OCI-LY7 (cell line): ENCODE results near the gene HID1. TPM values are rescaled to one million over a fixed set of nuclear protein-coding genes. Genes with fewer than 3 reads are reported as not detected.

ENCODE experiments used
- BruUV-seq: library from RNA; stranded (reverse); fragments of 400-500 nt; replicated peaks from 2 replicates; lab custom pipeline; 2021; lab: Mats Ljungman, UMichigan
- CTCF ChIA-PET: fragments of 300-600 bp; sonication (Branson Sonifier 250); formaldehyde crosslinking; loops from one replicate; lab custom pipeline; 2022; ENCODE audit warnings: antibody characterized with exemption; ENCODE audit not compliant: unreplicated experiment; lab: Charles Lee
- POLR2A ChIA-PET: fragments of 300-600 bp; sonication (Branson Sonifier 250); formaldehyde crosslinking; loops from one replicate; lab custom pipeline; 2022; ENCODE audit warnings: antibody characterized with exemption; lab: Charles Lee
- DNase-seq: peaks from one replicate; pipeline ENCODE4 v3.0.0-alpha.2; 2015; ENCODE audit warnings: low spot score
- H2AFZ ChIP-seq: fragments of 200-600 bp; sonication (generic), shearing (Covaris generic); 2 replicates; pipeline ENCODE4 v1.6.1; 2014; ENCODE audit warnings: mild to moderate bottlenecking, antibody characterized with exemption, low read length, moderate library complexity
- H3K27ac ChIP-seq: fragments of 200-600 bp; sonication (generic); 2 replicates; pipeline ENCODE4 v1.5.1; 2014; ENCODE audit warnings: mixed run types, low read depth, mild to moderate bottlenecking, moderate library complexity, low read length, inconsistent platforms; ENCODE audit not compliant: poor library complexity, severe bottlenecking
- H3K36me3 ChIP-seq: fragments of 200-600 bp; sonication (generic); 2 replicates; pipeline ENCODE4 v1.6.1; 2014; ENCODE audit warnings: mild to moderate bottlenecking, antibody characterized with exemption, low read length, moderate library complexity, mixed read lengths; ENCODE audit not compliant: insufficient read depth
- H3K4me1 ChIP-seq: fragments of 200-600 bp; sonication (generic); 2 replicates; pipeline ENCODE4 v1.5.1; 2014; ENCODE audit warnings: mild to moderate bottlenecking, low read length; ENCODE audit not compliant: insufficient read depth, poor library complexity, severe bottlenecking
- H3K4me2 ChIP-seq: fragments of 200-600 bp; sonication (generic); 2 replicates; pipeline ENCODE4 v1.6.1; 2014; ENCODE audit warnings: mild to moderate bottlenecking, low read length
- H3K4me3 ChIP-seq: fragments of 200-600 bp; sonication (generic); 2 replicates; pipeline ENCODE4 v1.5.1; 2014; ENCODE audit warnings: mild to moderate bottlenecking, low read depth, low read length; ENCODE audit not compliant: poor library complexity, severe bottlenecking
- H3K79me2 ChIP-seq: fragments of 200-600 bp; sonication (generic); 2 replicates; pipeline ENCODE4 v1.6.1; 2016; ENCODE audit warnings: low read depth, mild to moderate bottlenecking, low read length, moderate library complexity, mixed read lengths; ENCODE audit not compliant: insufficient read depth
- H3K9me2 ChIP-seq: fragments of 200-600 bp; sonication (generic); 2 replicates; pipeline ENCODE4 v1.6.1; 2016; ENCODE audit warnings: mild to moderate bottlenecking, low read length, mixed read lengths; ENCODE audit not compliant: insufficient read depth
- H3K9me3 ChIP-seq: fragments of 200-600 bp; sonication (generic); 2 replicates; pipeline ENCODE4 v1.6.1; 2014; ENCODE audit warnings: mild to moderate bottlenecking, mixed run types, low read length, mixed read lengths
- H4K20me1 ChIP-seq: fragments of 200-600 bp; sonication (generic); 2 replicates; pipeline ENCODE4 v1.6.1; 2014; ENCODE audit warnings: mild to moderate bottlenecking, antibody characterized with exemption, low read length, moderate library complexity, mixed read lengths; ENCODE audit not compliant: insufficient read depth
- CTCF ChIP-seq: fragments of 200-600 bp; sonication (generic); conservative IDR thresholded peaks from 2 replicates; pipeline ENCODE4 v1.5.1; 2014; ENCODE audit warnings: mild to moderate bottlenecking, antibody characterized with exemption, low read length, moderate library complexity, mixed read lengths
- EZH2phosphoT487 ChIP-seq: fragments of 200-600 bp; sonication (generic); IDR thresholded peaks from 2 replicates; pipeline ENCODE4 v1.6.1; 2018; ENCODE audit warnings: low read depth, borderline replicate concordance, mild to moderate bottlenecking, mixed run types, antibody characterized with exemption, low read length, moderate library complexity, mixed read lengths
- intact Hi-C: fragments of 100-400 bp; cut with micrococcal nuclease; formaldehyde crosslinking; loops from one replicate; pipeline ENCODE4 v1.10.0; 2022; ENCODE audit not compliant: unreplicated experiment
- total RNA-seq, 2 experiments: library from RNA; depleted of rRNA in 1 of 2; stranded (reverse); fragments of >200 nt in 1 of 2; shearing (Covaris generic) in 1 of 2; gene quantifications; 2 replicates each; pipeline ENCODE4 v1.2.3, GENCODE V29; 2014 to 2022

The HID1 gene
- total RNA-seq, 2 experiments from 2014 or later, result 0.35 to 8.5 TPM

- ChIA-PET CTCF (interaction anchor here (0.5 kb wide), 1 partner anchor 168 kb away, joined by 5 read pairs; no protein-coding TSS in a partner anchor), POLR2A (interaction anchor here (0.5 to 1.0 kb wide), 3 partner anchors 9 to 198 kb away, joined by 3 to 6 read pairs (median 3); no protein-coding TSS in a partner anchor)
- BruUV-seq, result no TSS peak
Measured at GRCh38 chr17:75005291-75005690, 32.7 kb upstream of the HID1 start.

DNA sequence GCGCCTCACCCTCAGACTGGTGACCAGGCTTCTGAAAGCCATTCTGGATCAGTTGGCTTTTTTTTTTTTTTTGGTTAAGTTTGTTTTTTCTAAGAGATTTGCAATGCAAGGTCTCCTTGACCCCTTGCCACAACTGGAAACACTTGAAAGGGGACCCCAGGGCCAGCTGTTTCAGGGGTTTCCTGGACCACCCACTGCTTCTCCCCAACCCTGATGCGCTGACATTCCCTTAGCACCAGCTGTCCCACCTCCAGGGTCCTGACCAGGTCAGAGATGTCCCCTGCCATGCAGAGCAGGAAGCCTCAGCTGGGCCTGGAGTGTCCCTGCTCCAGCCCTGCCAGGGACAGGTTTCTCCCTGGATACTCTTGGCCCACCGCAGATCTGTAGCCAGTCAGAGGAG, 31.8 kb upstream of the HID1 start:
- DNase-seq, result no peak
- Histone ChIP-seq H3K36me3 (no peaks in the 10 kb centered on the region), H3K27ac (no peak overlapping the region), H3K4me2 (no peak overlapping the region), H2AFZ (no peak overlapping the region), H3K4me3 (no peak overlapping the region), H3K79me2 (no peaks in the 10 kb centered on the region), H3K9me2 (no peaks in the 10 kb centered on the region), H3K4me1 (peaks cover 4% of the 10 kb centered on the region), H3K9me3 (no peaks in the 10 kb centered on the region), H4K20me1 (no peaks in the 10 kb centered on the region)
- CTCF ChIA-PET, result no interaction called here
- TF ChIP-seq CTCF (no peak), EZH2phosphoT487 (no peak)
- intact Hi-C loops, result no loop called here
- POLR2A ChIA-PET, result interaction anchor here (1.0 to 1.9 kb wide), 2 partner anchors 9 to 131 kb away, joined by 3 to 7 read pairs; partner anchors contain the start of gene MRPL58
- BruUV-seq, result no TSS peak

More at GRCh38 chr17:75005291-75005690, 32.7 kb upstream of the HID1 start:
- no peaks in the 10 kb centered on the region for H3K79me2 ChIP-seq
- H3K27ac ChIP-seq, result no peak overlapping the region
- no peak for DNase-seq
- H3K4me1 ChIP-seq, result peaks cover 4% of the 10 kb centered on the region
- TF ChIP-seq CTCF, result no peak
- no peaks in the 10 kb centered on the region for H4K20me1 ChIP-seq
- no peaks in the 10 kb centered on the region for H3K36me3 ChIP-seq
- intact Hi-C loops, result no loop called here
- no peak overlapping the region for H3K4me2 ChIP-seq
- H3K9me2 ChIP-seq, result no peaks in the 10 kb centered on the region
- no peak overlapping the region for H3K4me3 ChIP-seq
- H3K9me3 ChIP-seq, result no peaks in the 10 kb centered on the region
- H2AFZ ChIP-seq, result no peak overlapping the region

DNA sequence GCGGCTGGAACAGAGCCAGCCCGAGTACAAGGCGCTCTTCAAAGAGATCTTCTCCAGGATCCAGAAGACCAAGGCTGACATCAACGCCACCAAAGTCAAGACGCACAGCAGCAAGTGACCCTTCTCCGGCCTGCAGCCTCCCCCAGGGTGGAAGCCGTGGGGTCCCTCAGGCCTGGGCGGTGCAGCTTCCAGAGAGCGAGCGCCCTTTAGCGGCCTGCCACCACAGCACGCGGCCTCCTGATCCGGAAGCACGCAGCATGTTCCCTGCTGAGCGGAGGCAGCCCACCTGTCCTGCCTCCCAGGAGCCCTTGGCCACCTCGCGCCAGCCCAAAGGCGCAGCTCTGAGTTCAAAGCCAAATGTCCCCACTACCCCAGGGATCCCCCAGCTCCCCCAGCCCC, 31.4 kb upstream of the HID1 start:
- Histone ChIP-seq H3K4me2 (no peak overlapping the region), H3K27ac (no peak overlapping the region), H3K9me3 (no peaks in the 10 kb centered on the region), H3K36me3 (no peaks in the 10 kb centered on the region), H3K9me2 (no peaks in the 10 kb centered on the region), H3K79me2 (no peaks in the 10 kb centered on the region), H4K20me1 (no peaks in the 10 kb centered on the region), H3K4me1 (peaks cover 4% of the 10 kb centered on the region), H2AFZ (no peak overlapping the region), H3K4me3 (no peak overlapping the region)
- intact Hi-C loops, result no loop called here
- ChIA-PET POLR2A (interaction anchor here (1.9 kb wide), 1 partner anchor 9 kb away, joined by 7 read pairs; the partner anchor contains the start of gene MRPL58), CTCF (no interaction called here)
- TF ChIP-seq EZH2phosphoT487, result no peak
- BruUV-seq, result no TSS peak
- no peak for DNase-seq
